Stimulated activated CD8-positive, alpha-beta memory T cell treated with anti-CD3 and anti-CD28 coated beads, Interleukin-12 subunit alpha, Interleukin-12 subunit beta, amount 100 ng/mL, for 4 hours (primary cell): ENCODE data around the gene PLXNC1.

Source experiments
- DNase-seq: peaks from one replicate; pipeline ENCODE4 v3.0.0-alpha.2; 2020; ENCODE audit warnings: low read depth

PLXNC1 gene

GRCh38 chr12:94147991-94148738, at the start of gene PLXNC1:
TSS of gene PLXNC1 (plus strand) at chr12:94148577. CDS start at chr12:94148972, 395 bp downstream.
- peak; percentile 50 for DNase-seq

DNA sequence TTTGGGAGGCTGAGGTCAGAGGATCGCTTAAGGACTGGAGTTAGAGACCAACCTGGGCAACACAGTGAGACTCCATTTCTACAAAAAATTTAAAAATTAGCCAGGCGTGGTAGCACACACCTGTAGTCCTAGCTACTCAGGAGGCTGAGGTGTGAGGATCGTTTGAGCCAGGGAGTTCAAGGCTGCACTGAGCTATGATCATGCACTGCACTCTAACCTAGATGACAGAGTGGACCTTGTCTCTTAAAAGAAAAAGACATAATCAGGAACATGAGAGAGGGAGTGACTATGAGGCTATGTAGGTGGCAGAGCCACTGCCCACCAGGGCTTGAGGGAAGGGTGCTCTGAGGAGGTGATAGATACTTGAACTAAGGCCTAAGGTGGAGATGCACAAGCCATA, 49.2 kb upstream of the PLXNC1 start:
- DNase-seq = no peak

- no peak for DNase-seq
Measured at GRCh38 chr12:94099632-94100031, 48.7 kb upstream of the PLXNC1 start.

- DNase-seq = no peak
Measured at GRCh38 chr12:94100211-94100627, 48.2 kb upstream of the PLXNC1 start.

DNA sequence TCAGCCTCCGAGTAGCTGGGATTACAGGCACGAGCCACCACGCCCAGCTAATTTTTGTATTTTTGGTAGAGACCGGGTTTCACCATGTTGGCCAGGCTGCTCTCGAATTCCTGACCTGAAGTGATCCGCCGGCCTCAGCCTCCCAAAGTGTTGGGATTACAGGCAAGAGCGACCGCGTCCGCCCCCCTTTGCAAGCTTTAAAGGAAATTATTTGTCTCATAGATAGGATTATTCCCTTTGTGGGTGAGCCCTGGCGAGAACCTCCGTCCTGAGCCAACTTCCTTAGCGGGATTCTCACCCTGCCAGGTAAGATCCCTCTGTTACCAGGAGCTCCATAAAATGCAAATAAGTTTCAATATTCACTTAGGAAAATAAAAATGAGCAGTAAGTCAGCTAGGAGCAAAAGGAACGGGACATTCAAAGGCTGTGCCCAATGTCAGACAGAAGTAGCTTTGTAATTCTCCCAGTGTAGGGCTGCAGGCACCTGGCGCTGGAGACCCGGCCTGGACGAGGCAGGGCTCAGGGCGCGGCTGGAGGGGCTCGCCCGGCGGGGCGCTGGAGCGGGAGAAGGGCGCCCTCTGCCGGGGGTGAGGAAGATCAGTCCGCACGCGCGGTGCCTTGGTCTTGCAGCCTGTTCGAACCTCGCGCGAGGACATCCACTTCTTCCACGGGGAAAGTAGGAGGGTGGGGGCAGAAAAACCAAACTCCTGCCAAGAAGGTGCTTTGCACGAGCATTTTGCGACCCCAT, 47.2 kb upstream of the PLXNC1 start:
- DNase-seq = peak; percentile 67

GRCh38 chr12:94101738-94102660, 46.4 kb upstream of the PLXNC1 start:
- peak; percentile 60 for DNase-seq

GRCh38 chr12:94103986-94104385, 44.4 kb upstream of the PLXNC1 start:
- DNase-seq = no peak

GRCh38 chr12:94107910-94108309, 40.5 kb upstream of the PLXNC1 start:
- DNase-seq = no peak

DNA sequence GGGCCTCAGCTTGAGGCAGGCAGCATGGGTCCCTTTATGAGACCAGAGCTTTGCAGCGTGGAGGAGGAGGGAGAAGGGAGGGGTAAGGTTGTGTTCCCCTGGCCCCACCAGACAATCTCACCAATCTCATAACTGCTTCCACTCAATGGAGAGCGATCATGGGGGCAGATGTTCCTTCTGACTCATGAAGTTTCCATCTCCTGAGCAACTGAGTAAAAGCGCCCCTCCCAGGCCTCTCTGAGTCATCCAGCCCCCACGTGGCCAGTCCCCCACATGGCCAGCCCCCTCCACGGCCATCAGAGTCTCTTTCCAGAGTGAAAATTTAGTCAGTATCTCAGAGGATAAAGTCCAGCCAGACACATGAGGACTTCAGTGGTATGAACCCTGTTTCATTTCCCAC, 39.2 kb upstream of the PLXNC1 start:
- peak; percentile 31 for DNase-seq

DNA sequence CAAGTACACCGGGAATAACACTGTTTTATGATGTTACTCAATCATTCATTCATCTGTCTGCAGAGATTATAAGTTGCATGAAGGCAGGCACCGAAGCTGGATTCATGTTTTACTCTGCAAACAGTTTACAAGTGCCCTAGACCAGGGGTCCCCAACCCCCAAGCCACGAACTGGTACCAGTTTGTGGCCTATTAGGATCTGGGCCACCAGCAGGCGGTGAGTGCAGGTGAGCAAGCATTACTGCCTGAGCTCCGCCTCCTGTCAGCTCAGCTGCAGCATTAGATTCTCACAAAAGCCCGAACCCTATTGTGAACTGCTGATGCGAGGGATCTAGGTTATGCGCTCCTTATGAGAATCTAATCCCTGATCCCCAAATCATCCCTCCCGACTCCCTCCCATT, 38.1 kb upstream of the PLXNC1 start:
- DNase-seq = no peak

DNA sequence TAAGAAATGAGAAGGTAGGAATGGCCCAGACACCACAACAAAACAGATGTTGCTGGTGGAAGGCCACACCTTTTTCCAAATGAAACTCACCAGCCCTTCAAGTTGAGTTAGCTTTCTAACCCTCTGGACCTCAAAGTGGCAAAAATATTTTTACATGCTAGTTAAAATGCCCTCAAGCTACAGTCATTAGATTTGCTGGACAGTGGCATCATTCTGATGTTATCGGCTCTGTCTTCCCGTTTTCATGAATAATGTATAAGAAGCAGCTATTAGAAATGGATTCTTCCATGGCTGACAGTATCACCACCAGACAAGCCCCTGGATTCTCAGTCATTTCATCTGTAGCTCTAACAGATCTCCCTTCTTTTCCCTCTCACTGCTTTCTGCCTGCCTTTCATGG, 37.1 kb upstream of the PLXNC1 start:
- DNase-seq = no peak

DNA sequence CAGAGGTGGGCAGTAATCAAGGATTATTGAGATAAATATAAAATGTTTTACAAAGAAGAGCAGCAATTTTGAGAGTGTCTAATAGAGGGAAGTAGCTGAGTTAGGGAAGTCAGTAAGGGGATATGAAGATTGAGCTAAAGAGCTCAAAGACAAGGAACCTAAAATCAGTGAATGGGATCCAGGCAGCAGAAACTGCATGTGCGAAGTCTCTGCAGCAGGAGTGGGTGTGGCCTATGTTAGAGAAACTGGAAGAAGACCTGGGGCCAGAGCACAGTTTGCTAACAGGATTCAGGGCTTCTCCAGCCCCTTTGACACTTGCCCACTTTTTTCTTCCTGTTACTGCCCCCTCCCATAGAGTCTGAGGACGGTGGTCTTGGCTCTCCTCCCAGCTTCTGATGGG, 36.3 kb upstream of the PLXNC1 start:
- no peak for DNase-seq

DNA sequence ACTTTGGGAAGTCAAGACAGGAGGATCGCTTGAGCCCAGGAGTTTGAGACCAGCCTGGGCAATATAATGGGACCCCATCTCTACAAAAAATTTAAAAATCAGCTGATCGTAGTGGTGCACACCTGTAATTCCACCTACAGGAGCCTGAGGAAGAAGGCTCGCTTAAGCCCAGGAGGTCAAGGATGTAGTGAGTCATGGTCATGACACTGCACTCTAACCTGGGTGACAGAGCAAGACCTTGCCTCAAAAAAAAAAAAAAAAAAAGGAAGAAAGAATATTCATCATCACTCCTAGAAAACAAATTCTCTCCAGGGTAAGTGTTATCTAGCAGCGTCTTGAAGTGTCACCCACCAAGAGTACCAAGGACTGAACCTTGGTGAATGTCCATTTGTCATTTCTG, 34.2 kb upstream of the PLXNC1 start:
- DNase-seq = no peak

- no peak for DNase-seq
Measured at GRCh38 chr12:94116191-94116590, 32.2 kb upstream of the PLXNC1 start.

- no peak for DNase-seq
Measured at GRCh38 chr12:94121886-94122285, 26.5 kb upstream of the PLXNC1 start.

DNA sequence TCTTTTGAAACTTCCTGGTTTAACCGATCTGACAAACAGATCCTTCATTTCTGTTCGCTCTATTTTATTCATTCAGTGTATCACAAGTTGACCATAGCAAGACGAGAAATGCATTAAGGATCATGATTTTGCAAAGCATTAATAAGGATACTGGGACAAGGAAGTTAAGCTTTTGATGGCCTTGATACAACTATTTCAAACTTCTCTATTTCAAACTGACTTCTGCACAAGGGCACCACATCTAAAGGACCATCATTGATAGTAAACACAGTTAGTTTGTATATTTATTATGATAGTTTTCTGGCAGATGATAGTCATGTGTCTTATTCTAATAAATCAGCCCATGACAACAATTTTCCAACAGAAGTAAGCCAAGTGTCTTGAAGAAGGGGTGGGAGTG, 25.8 kb upstream of the PLXNC1 start:
- DNase-seq = no peak

DNA sequence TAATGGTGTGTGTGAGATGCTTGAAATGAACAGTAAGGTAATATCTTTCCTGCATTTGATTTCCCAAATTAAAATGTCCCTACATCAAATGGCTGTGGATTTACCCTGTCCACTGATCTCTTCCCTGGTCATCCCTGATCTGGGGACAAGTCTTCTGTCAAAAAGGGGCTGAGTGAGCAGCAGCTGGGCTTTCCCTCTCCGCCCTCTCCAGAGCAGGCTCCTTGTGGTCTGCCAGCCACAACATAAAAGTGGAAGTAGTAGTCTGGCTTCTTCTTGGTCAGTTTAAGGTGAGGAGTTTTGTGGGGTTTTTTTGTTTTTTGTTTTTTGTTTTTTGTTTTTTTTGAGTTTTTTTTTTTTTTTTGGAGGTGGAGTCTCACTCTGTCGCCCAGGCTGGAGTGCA, 25.2 kb upstream of the PLXNC1 start:
- no peak for DNase-seq

DNA sequence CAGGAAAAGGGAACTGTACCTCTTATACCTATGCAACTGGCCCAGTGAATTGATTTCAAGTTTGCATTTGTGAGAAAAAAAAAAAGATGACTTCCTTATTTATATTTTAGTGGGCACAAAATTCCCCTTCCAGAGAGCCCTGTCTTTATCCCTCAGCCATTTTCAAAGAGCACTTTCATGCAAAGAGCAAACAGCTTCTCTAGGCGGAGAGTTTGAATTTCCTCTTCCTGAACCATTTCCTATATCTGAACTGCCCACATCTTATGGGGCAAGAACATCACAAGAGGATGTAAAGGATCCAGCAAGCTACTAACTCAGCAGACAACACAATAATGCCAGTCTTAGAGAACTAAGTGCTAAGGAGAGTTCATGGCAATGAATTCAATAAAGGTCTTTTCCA, 22.3 kb upstream of the PLXNC1 start:
- DNase-seq = no peak

- DNase-seq = no peak
Measured at GRCh38 chr12:94127239-94128131, 20.9 kb upstream of the PLXNC1 start.

DNA sequence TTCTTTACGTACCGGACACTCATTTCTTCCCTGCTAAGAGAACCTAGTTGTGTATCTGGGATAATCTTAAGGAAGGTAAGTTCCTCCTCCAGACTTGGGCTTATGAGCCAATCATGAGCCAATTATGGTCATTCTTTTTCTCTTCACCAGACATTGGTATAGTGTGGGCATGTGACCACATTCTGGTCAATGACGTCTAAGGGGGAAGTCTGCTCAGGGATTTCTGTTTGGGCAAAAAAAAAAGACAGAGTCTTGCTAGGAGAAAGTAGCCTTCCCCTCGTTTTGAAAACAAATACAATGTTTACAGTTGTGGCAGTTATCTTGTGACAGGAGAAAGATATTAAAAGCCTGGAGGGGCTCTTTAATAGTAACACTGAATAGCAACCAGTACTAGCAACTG, 20.1 kb upstream of the PLXNC1 start:
- no peak for DNase-seq

DNA sequence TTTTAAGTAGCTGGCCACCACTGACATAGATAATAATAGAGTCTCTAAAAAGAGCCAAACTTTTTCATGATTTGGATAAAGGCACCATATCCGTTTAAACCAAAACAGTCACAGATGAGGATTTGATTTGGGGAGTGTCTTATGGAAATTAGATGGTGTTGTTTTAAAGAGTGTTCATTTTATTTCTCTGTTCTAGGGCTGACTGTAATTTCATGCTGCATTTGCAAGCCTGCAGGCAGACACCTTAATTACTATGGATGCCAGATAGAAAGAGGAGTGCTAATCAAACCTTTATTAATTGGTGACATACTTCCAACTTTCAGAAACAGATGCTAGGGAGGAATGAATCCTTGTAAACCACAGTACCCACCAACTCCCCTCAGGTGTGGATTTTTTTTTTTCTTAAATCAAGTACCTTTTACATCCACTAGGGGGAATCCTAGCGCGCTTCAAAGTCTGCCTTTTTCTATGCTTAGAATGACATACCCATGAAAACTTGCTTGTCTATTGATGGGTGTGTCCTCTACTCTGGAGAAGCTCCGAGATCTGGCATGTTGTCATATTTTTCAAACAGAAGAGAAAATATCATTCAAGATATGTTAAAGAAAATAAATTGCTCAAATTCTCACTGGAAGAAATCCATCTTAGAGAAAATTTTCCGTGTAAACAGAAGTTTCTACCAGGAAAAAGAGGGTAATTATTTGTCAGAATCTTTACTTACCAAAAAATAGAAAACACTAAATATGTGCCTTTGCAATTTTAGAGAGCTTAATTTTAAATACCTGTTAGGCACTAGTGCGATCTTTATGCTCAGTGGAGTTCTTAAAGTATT, 14.2 kb upstream of the PLXNC1 start:
- no peak for DNase-seq
